ENCODE measurements around the gene TRPM8.

DNA sequence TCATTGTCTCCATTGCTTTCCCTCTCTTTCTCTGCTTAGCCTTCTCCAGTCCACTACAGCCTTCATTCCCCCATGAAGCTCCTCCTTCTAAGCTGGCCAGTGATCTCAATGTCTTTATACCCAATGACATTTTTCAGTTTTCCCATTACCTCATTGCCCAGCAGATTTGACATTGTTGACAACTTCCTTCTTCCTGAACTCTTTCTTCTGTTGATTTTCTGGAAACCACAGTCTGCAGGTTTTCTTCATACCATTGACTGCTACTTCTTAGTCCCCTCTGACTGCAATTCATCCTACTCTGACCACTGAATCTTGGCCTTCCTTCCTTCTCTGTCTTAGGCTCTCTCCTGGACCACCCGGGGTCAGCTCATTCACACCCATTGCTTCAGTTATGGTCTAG, 110.5 kb downstream of the TRPM8 start:
- no peak for TF ChIP-seq POLR2A (IDR thresholded peaks at IDR 0.05)
- TF ChIP-seq EP300 (IDR thresholded peaks at IDR 0.05), result no peak

Data from suprapubic skin (tissue), 2 donors.